ENCODE measurements around the gene SUMO3.

The SUMO3 gene

GRCh38 chr21:44838039-44838895, 20.4 kb upstream of the SUMO3 start:
- TF ChIP-seq CTCF (IDR thresholded peaks at IDR 0.05; ENCODE audit: low read depth, low read length): no peak
- DNase-seq (ENCODE audit: extremely low read depth, low read depth): no peak

GRCh38 chr21:44837537-44837936, 19.7 kb upstream of the SUMO3 start:
- no peak for TF ChIP-seq CTCF (IDR thresholded peaks at IDR 0.05; ENCODE audit: low read depth, low read length)
- no peak for DNase-seq (ENCODE audit: extremely low read depth, low read depth)

DNA sequence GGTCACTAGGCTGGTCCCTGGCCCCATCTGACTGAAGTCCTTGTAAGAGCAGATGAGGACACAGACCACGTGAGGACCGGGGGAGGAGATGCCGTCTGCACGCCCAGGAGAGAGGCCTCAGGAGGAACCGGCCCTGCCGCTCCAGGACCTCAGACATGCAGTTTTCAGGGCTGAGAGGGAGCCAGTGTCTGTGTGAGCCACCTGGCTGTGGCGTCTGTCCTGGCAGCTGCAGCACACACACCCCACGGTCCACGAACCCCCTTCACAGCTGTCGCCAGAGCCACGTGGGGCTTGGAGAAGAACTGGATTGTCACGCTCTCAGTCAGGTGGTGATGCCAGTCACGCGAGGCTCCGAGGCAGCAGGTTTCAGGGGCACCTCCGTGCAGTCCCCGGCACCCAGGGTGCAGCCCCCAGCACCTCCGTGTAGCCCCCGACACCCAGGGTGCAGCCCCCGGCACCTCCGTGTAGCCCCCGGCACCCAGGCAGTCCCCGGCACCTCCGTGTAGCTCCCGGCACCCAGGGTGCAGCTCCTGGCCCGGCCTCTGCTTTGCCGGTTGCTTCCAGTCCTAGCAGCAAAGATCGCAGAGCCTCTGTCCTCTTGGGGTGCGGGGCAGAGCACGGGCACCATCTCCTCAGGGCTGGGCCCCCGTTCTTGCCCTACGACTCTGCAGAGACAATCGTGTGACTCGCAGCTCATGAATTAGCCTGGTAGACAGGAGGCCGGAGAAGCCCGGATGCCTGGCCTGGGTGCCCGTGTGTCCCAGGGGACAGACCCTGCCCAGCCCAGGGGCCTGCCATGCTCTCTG, 19.0 kb upstream of the SUMO3 start:
- DNase-seq (ENCODE audit: extremely low read depth, low read depth): no peak
- no peak for TF ChIP-seq CTCF (IDR thresholded peaks at IDR 0.05; ENCODE audit: low read depth, low read length)

DNA sequence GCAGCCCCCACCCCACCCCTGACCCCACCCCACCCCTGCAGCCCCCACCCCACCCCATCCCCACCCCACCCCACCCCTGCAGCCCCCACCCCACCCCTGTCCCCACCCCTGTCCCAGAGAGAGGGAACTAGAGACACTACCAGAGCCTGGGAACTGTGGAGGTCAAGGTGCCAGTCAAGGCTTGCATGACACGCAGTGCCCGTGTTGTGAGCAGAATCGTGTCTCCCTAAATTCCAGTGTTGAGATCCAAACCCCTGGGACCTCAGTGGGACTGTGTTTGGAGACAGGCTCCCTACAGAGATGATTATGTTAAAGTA, 18.4 kb upstream of the SUMO3 start:
- DNase-seq (ENCODE audit: extremely low read depth, low read depth): no peak
- no peak for TF ChIP-seq CTCF (IDR thresholded peaks at IDR 0.05; ENCODE audit: low read depth, low read length)

DNA sequence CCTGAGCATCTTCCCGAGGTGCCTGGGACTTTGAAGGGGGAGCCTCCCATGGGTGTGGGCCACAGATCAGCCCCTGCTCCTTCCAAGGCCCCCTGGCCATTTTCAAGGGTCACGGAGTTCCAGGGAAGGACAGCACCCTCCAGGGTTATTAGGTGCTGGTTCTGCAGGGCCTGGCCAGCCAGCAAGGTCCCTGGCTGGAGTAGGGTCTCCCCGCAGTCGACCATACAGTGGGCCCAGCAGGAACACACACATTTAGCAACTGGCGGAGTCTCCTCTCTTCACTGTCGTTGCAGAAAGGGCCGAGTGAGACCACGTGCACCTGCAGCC, 17.7 kb upstream of the SUMO3 start:
- DNase-seq (ENCODE audit: extremely low read depth, low read depth): no peak
- no peak for TF ChIP-seq CTCF (IDR thresholded peaks at IDR 0.05; ENCODE audit: low read depth, low read length)

DNA sequence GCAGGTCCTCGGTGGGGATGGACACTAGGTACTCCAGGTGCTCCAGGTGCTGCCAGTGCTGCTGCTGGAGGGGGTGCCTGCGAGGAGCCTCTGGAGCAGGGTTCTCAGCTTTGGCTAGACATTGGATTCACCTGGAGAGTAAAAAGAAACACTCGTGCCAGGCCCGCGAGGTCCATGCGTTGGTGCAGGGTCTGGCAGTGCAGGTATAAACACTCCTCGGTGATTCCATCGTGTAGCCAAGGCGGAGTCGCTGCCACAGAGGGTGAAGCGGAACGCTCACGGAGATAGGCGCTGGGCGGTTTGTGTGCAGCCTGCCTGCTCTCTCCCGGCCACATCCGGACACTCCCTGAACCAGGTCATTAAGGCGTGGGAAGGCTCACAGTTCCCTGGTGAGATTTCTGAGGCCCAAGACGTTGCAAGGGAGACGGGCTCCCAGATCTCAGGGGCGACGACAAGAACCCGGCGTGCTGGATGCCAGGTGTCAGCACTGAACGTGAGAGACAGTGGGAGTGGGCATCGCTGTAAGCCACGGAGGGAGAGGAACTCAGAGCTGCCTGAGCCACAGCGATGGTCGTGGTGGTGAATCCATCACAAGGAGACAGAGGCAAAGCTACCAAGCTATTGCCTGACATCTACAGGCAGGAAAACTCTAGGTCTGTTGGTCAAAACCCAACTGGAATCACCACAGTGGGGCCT, 17.2 kb upstream of the SUMO3 start:
- no peak for TF ChIP-seq CTCF (IDR thresholded peaks at IDR 0.05; ENCODE audit: low read depth, low read length)
- no peak for DNase-seq (ENCODE audit: extremely low read depth, low read depth)

Measured in AG09319 (cell line).